Measurements from ENCODE around the gene ALK. TPM values are rescaled to one million over a fixed set of nuclear protein-coding genes. Genes with fewer than 3 reads are reported as not detected.

The ALK gene
- total RNA-seq, 2 experiments from 2014 or later, result not detected

- Mint-ChIP-seq H3K9me3 (no peaks in the 10 kb centered on the region), H3K36me3 (ENCODE audit: low read depth) (no peaks in the 10 kb centered on the region), H3K27ac (no peak overlapping the region), H3K4me1 (ENCODE audit: low read depth) (no peaks in the 10 kb centered on the region), H3K27me3 (peaks cover 22% of the 10 kb centered on the region), H3K4me3 (no peak overlapping the region)
- POLR2A ChIA-PET, result no interaction called here
- DNase-seq, result no peak
- intact Hi-C loops (cut with micrococcal nuclease), result no loop called here
- ATAC-seq, result no peak
- no peak for TF ChIP-seq CTCF (IDR thresholded peaks at IDR 0.05)
- CTCF ChIA-PET, result no interaction called here
Measured at GRCh38 chr2:29632018-29632417, 289.4 kb downstream of the ALK start.

- Mint-ChIP-seq H3K27me3 (peaks cover 26% of the 10 kb centered on the region), H3K4me1 (ENCODE audit: low read depth) (no peaks in the 10 kb centered on the region), H3K27ac (no peak overlapping the region), H3K36me3 (ENCODE audit: low read depth) (no peaks in the 10 kb centered on the region), H3K4me3 (no peak overlapping the region), H3K9me3 (no peaks in the 10 kb centered on the region)
- intact Hi-C loops (cut with micrococcal nuclease), result no loop called here
- TF ChIP-seq CTCF (IDR thresholded peaks at IDR 0.05), result no peak
- ATAC-seq (no peak), DNase-seq (no peak)
- POLR2A ChIA-PET, result no interaction called here
- CTCF ChIA-PET, result no interaction called here
Measured at GRCh38 chr2:29629495-29629894, 291.9 kb downstream of the ALK start.

GRCh38 chr2:29628862-29629261 is 292.5 kb downstream of the ALK start:
- no peak overlapping the region for H3K27ac Mint-ChIP-seq
- intact Hi-C loops (cut with micrococcal nuclease), result no loop called here
- no peak for ATAC-seq

GRCh38 chr2:29628108-29628745 is 293.2 kb downstream of the ALK start:
- ATAC-seq, result no peak
- H3K27ac Mint-ChIP-seq, result no peak overlapping the region
- TF ChIP-seq CTCF (IDR thresholded peaks at IDR 0.05), result no peak
- H3K36me3 Mint-ChIP-seq (ENCODE audit: low read depth), result no peaks in the 10 kb centered on the region
- peaks cover 23% of the 10 kb centered on the region for H3K27me3 Mint-ChIP-seq
- ChIA-PET CTCF (no interaction called here), POLR2A (no interaction called here)
- intact Hi-C loops (cut with micrococcal nuclease), result no loop called here
- no peaks in the 10 kb centered on the region for H3K9me3 Mint-ChIP-seq
- DNase-seq, result no peak
- H3K4me1 Mint-ChIP-seq (ENCODE audit: low read depth), result no peaks in the 10 kb centered on the region
- no peak overlapping the region for H3K4me3 Mint-ChIP-seq

More at GRCh38 chr2:29628862-29629261, 292.5 kb downstream of the ALK start:
- DNase-seq, result no peak
- no peaks in the 10 kb centered on the region for H3K9me3 Mint-ChIP-seq
- POLR2A ChIA-PET, result no interaction called here
- H3K27me3 Mint-ChIP-seq, result peaks cover 26% of the 10 kb centered on the region
- CTCF ChIA-PET, result no interaction called here
- no peaks in the 10 kb centered on the region for H3K36me3 Mint-ChIP-seq (ENCODE audit: low read depth)
- TF ChIP-seq CTCF (IDR thresholded peaks at IDR 0.05), result no peak
- H3K4me1 Mint-ChIP-seq (ENCODE audit: low read depth), result no peaks in the 10 kb centered on the region
- H3K4me3 Mint-ChIP-seq, result no peak overlapping the region

GRCh38 chr2:29627279-29627711 is 294.1 kb downstream of the ALK start:
- Mint-ChIP-seq H3K36me3 (ENCODE audit: low read depth) (no peaks in the 10 kb centered on the region), H3K27ac (no peak overlapping the region)
- POLR2A ChIA-PET, result no interaction called here

More at GRCh38 chr2:29627279-29627711, 294.1 kb downstream of the ALK start:
- H3K4me1 Mint-ChIP-seq (ENCODE audit: low read depth), result no peaks in the 10 kb centered on the region
- no peak overlapping the region for H3K4me3 Mint-ChIP-seq
- ATAC-seq (no peak), DNase-seq (no peak)
- TF ChIP-seq CTCF (IDR thresholded peaks at IDR 0.05), result no peak
- peaks cover 21% of the 10 kb centered on the region for H3K27me3 Mint-ChIP-seq
- intact Hi-C loops (cut with micrococcal nuclease), result no loop called here
- H3K9me3 Mint-ChIP-seq, result no peaks in the 10 kb centered on the region
- CTCF ChIA-PET, result no interaction called here
